Ishikawa (cell line): ENCODE data around the gene PNPLA7.

Experiments
- CEBPB ChIP-seq: IDR thresholded peaks from 2 replicates; pipeline ENCODE4 v1.6.1; 2012
- CREB1 ChIP-seq: IDR thresholded peaks from 2 replicates; pipeline ENCODE4 v1.6.1; 2012; ENCODE audit warnings: low read depth
- EP300 ChIP-seq: IDR thresholded peaks from 2 replicates; pipeline ENCODE4 v1.6.1; 2012; ENCODE audit warnings: borderline replicate concordance
- FOXM1 ChIP-seq: IDR thresholded peaks from 2 replicates; pipeline ENCODE4 v1.6.1; 2012; ENCODE audit warnings: low read depth, borderline replicate concordance
- MAX ChIP-seq: IDR thresholded peaks from 2 replicates; pipeline ENCODE4 v1.6.1; 2012
- NFIC ChIP-seq: IDR thresholded peaks from 2 replicates; pipeline ENCODE4 v1.6.1; 2012
- RAD21 ChIP-seq: IDR thresholded peaks from 2 replicates; pipeline ENCODE4 v1.6.1; 2012; ENCODE audit warnings: low read depth
- REST ChIP-seq: IDR thresholded peaks from 2 replicates; pipeline ENCODE4 v1.6.1; 2012; ENCODE audit warnings: low read depth, mild to moderate bottlenecking
- TAF1 ChIP-seq: IDR thresholded peaks from 2 replicates; pipeline ENCODE4 v1.6.1; 2012; ENCODE audit warnings: low read depth, mild to moderate bottlenecking
- YY1 ChIP-seq: IDR thresholded peaks from 2 replicates; pipeline ENCODE4 v1.6.1; 2012; ENCODE audit warnings: low read depth

GRCh38 chr9:137426018-137426681 lies 124.1 kb downstream of the PNPLA7 start:
- TF ChIP-seq TAF1 (no peak), FOXM1 (no peak), CEBPB (no peak), MAX (no peak), NFIC (no peak), RAD21 (no peak), EP300 (no peak), REST (no peak), CREB1 (no peak), YY1 (no peak)
